ENCODE data around the gene SYCE3.

Gene SYCE3

DNA sequence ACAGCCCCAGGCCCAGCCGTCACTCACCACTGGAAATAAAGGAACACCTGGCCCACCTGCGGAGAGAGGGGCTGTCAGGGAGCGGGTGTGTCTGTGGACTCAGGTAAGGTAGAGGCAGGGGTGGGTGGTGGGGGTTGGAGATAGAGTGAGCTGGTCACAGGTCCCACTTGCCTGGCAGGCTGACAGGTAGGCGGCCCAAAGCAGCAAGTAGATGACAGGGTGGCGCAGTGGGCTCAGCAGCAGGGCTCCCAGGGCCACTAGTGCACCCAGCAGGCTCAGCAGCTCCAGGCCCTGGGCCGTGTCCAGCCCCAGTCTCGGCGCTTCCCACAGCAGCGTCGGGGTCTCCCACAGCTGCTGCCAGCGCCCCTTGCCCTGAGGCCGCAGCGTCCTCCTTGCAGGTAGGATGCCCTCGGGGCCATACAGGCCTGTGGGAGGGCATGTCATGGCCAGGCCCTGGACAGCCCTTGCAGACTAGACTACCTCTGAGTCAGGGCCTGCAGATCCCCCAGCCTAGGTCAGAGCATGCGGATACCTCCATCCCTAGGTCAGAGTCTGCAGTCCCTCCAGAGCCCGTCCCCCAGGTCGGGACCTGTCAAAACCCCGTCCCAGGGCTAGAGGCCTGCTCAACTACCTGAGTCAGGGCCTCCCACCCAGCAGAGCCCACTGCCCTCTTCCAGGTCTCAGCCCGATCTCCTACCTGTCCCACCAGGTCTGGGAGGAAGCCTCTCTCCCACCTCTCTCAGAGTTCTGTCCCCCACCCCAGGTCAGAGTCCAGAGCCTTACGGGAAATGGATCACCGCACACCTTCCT lies 55.9 kb downstream of the SYCE3 start:
- Histone ChIP-seq H3K9me3 (ENCODE audit: insufficient read depth, low read length) (no peaks in the 10 kb centered on the region), H3K27ac (ENCODE audit: low read length) (peak overlapping the region; percentile 76), H3K79me2 (ENCODE audit: low read length) (peaks cover 32% of the 10 kb centered on the region), H3K4me3 (ENCODE audit: low read length) (peak overlapping the region; percentile 100), H3K9ac (ENCODE audit: low read length) (peak overlapping the region; percentile 99), H4K20me1 (ENCODE audit: insufficient read depth, low read length) (0 out of 2 replicates have a peak, but pooled peaks cover 4% of the 10 kb centered on the region), H2AFZ (ENCODE audit: low read depth, low read length) (peak overlapping the region; percentile 83; the same call in 1 of the 2 replicates), H3K27me3 (ENCODE audit: low read depth, low read length) (no peaks in the 10 kb centered on the region), H3K4me1 (ENCODE audit: low read length) (peaks cover 15% of the 10 kb centered on the region), H3K36me3 (replicated peaks; ENCODE audit: low read depth, low read length) (no peaks in the 10 kb centered on the region), H3K4me2 (ENCODE audit: low read length) (peak overlapping the region; percentile 93)
- no peak for TF ChIP-seq EZH2phosphoT487 (IDR thresholded peaks at IDR 0.05; ENCODE audit: low read depth)
- TF ChIP-seq, protein P1, sequence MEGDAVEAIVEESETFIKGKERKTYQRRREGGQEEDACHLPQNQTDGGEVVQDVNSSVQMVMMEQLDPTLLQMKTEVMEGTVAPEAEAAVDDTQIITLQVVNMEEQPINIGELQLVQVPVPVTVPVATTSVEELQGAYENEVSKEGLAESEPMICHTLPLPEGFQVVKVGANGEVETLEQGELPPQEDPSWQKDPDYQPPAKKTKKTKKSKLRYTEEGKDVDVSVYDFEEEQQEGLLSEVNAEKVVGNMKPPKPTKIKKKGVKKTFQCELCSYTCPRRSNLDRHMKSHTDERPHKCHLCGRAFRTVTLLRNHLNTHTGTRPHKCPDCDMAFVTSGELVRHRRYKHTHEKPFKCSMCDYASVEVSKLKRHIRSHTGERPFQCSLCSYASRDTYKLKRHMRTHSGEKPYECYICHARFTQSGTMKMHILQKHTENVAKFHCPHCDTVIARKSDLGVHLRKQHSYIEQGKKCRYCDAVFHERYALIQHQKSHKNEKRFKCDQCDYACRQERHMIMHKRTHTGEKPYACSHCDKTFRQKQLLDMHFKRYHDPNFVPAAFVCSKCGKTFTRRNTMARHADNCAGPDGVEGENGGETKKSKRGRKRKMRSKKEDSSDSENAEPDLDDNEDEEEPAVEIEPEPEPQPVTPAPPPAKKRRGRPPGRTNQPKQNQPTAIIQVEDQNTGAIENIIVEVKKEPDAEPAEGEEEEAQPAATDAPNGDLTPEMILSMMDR (IDR thresholded peaks at IDR 0.05; ENCODE audit: low read depth, low read length), result no peak

DNA sequence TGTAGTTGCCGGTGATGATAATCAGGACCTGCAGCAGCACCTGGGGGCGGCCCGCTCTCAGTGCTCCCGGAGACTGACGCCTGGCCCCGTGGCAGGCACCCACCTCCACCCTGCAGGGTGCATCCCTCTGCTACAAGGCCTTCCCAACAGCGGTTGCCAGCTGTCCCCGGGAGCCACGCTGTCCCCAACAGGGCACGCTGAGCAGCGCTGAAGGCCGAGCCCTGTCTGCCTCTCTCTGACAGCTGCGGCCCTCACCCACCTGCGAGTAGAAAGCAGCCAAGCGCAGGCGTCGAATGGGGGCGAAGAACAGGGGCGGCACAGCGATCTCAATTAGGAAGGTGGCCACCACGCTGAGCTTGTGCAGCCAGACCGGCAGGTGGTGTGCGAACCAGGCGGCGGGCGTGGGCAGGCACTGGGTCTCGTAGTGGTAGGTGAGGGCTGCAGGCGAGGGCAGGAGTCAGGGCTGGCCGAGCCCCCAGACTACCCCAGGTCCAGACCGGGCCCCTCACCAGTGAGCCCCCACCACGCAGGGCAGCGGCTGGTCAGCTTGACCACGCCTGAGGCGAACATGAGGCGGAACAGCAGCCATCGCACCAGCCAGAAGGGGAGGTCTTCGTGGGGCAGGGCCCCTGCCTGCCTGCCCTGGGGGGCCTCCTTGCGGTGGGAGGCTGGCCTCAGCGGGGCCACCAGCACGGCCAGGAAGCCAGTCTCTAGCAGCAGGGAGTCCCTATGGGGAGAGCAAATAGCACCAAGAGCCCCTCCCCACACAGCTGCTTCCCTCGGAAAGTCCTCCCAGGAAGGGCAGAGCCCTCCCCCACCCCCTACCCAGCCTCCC lies 56.7 kb downstream of the SYCE3 start:
- Histone ChIP-seq H3K4me1 (ENCODE audit: low read length) (peaks cover 15% of the 10 kb centered on the region), H3K4me3 (ENCODE audit: low read length) (peak overlapping the region; percentile 100), H3K79me2 (ENCODE audit: low read length) (peaks cover 32% of the 10 kb centered on the region), H3K36me3 (replicated peaks; ENCODE audit: low read depth, low read length) (no peaks in the 10 kb centered on the region), H3K9me3 (ENCODE audit: insufficient read depth, low read length) (no peaks in the 10 kb centered on the region), H3K27me3 (ENCODE audit: low read depth, low read length) (no peaks in the 10 kb centered on the region), H2AFZ (ENCODE audit: low read depth, low read length) (no peak overlapping the region), H3K27ac (ENCODE audit: low read length) (no peak overlapping the region), H4K20me1 (ENCODE audit: insufficient read depth, low read length) (0 out of 2 replicates have a peak, but pooled peaks cover 4% of the 10 kb centered on the region), H3K9ac (ENCODE audit: low read length) (peak overlapping the region; percentile 99; the same call in 1 of the 2 replicates), H3K4me2 (ENCODE audit: low read length) (peak overlapping the region; percentile 93)
- no peak for TF ChIP-seq EZH2phosphoT487 (IDR thresholded peaks at IDR 0.05; ENCODE audit: low read depth)
- TF ChIP-seq, protein P1 (IDR thresholded peaks at IDR 0.05; ENCODE audit: low read depth, low read length), result no peak

DNA sequence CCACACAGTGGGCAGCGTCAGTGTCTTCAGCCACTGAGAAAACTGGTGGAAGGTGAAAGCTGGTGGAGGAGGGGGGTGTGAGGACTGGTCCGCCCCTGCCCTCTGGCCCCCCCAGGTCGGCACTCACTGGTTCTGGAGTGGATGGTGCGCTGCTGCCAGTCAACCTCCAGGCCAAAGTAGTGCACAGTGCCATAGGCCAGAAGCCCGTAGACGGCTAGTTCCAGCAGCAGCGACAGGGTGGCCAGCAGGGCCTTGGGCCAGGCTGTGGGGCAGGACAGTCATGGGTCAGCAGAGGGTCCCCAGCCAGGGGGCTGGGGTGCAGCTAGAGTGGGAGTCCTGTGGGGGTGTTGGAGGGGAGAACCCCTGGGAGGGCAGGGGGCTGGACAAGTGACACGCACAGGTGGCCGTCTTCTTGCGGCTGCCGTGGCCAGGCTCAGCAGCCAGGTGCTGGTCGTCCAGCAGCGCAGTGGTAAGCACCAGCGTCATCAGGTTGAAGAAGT lies 57.4 kb downstream of the SYCE3 start:
- Histone ChIP-seq H3K27ac (ENCODE audit: low read length) (no peak overlapping the region), H3K36me3 (replicated peaks; ENCODE audit: low read depth, low read length) (no peaks in the 10 kb centered on the region), H3K4me1 (ENCODE audit: low read length) (peaks cover 15% of the 10 kb centered on the region), H3K9ac (ENCODE audit: low read length) (no peak overlapping the region), H3K27me3 (ENCODE audit: low read depth, low read length) (no peaks in the 10 kb centered on the region), H3K79me2 (ENCODE audit: low read length) (peaks cover 30% of the 10 kb centered on the region), H3K4me2 (ENCODE audit: low read length) (no peak overlapping the region), H3K9me3 (ENCODE audit: insufficient read depth, low read length) (no peaks in the 10 kb centered on the region), H2AFZ (ENCODE audit: low read depth, low read length) (no peak overlapping the region), H4K20me1 (ENCODE audit: insufficient read depth, low read length) (0 out of 2 replicates have a peak, but pooled peaks cover 4% of the 10 kb centered on the region), H3K4me3 (ENCODE audit: low read length) (no peak overlapping the region)
- TF ChIP-seq, protein P1 (IDR thresholded peaks at IDR 0.05; ENCODE audit: low read depth, low read length), result no peak
- TF ChIP-seq EZH2phosphoT487 (IDR thresholded peaks at IDR 0.05; ENCODE audit: low read depth), result no peak

All from OCI-LY3 (cell line).